GM23248 (cell line): ENCODE measurements around the gene KISS1. TPM values are rescaled to one million over a fixed set of nuclear protein-coding genes. Genes with fewer than 3 reads are reported as not detected.
A peak's percentile ranks its signal among the peaks of the same experiment; 100 is the strongest.

Source experiments
- DNase-seq: peaks from one replicate; pipeline ENCODE4 v3.0.0-alpha.2; 2015
- H2AFZ ChIP-seq: fragments of 200-600 bp; sonication (generic); 2 replicates; pipeline ENCODE4 v1.6.1; 2016; ENCODE audit warnings: antibody characterized with exemption
- H3F3A ChIP-seq: fragments of 200-600 bp; sonication (generic); 2 replicates; pipeline ENCODE4 v1.6.1; 2016; ENCODE audit warnings: mild to moderate bottlenecking, antibody characterized with exemption, mixed run types; ENCODE audit not compliant: insufficient read depth
- H3K27ac ChIP-seq: fragments of 200-600 bp; sonication (generic); 2 replicates; pipeline ENCODE4 v1.5.1; 2016; ENCODE audit warnings: mild to moderate bottlenecking
- H3K27me3 ChIP-seq: fragments of 200-600 bp; sonication (generic); replicated peaks from 2 replicates; pipeline ENCODE4 v1.6.1; 2016; ENCODE audit warnings: mild to moderate bottlenecking; ENCODE audit not compliant: insufficient read depth
- H3K36me3 ChIP-seq: fragments of 200-600 bp; sonication (generic); 2 replicates; pipeline ENCODE4 v1.6.1; 2016; ENCODE audit warnings: low read depth, mild to moderate bottlenecking
- H3K4me1 ChIP-seq: fragments of 200-600 bp; sonication (generic); 2 replicates; pipeline ENCODE4 v1.6.1; 2016; ENCODE audit warnings: mild to moderate bottlenecking; ENCODE audit not compliant: insufficient read depth
- H3K4me2 ChIP-seq: fragments of 200-600 bp; sonication (generic); one replicate; pipeline ENCODE4 v1.6.1; 2016; ENCODE audit warnings: mild to moderate bottlenecking; ENCODE audit not compliant: unreplicated experiment
- H3K4me3 ChIP-seq: fragments of 200-600 bp; sonication (generic); 2 replicates; pipeline ENCODE4 v1.5.1; 2016; ENCODE audit warnings: mild to moderate bottlenecking
- H3K79me2 ChIP-seq: fragments of 200-600 bp; sonication (generic); 2 replicates; pipeline ENCODE4 v1.6.1; 2016; ENCODE audit warnings: mild to moderate bottlenecking; ENCODE audit not compliant: insufficient read depth
- H3K9ac ChIP-seq: fragments of 200-600 bp; sonication (generic); 2 replicates; pipeline ENCODE4 v1.6.1; 2016; ENCODE audit warnings: mild to moderate bottlenecking
- H3K9me2 ChIP-seq: fragments of 200-600 bp; sonication (generic); 2 replicates; pipeline ENCODE4 v1.6.1; 2016; ENCODE audit warnings: mixed run types, mild to moderate bottlenecking, moderate library complexity; ENCODE audit not compliant: insufficient read depth
- H3K9me3 ChIP-seq: fragments of 200-600 bp; sonication (generic); one replicate; pipeline ENCODE4 v1.6.1; 2017; ENCODE audit warnings: low read depth
- H4K20me1 ChIP-seq: fragments of 200-600 bp; sonication (generic); 2 replicates; pipeline ENCODE4 v1.6.0; 2016; ENCODE audit not compliant: insufficient read depth
- EZH2 ChIP-seq: fragments of 200-600 bp; sonication (generic); IDR thresholded peaks from 2 replicates; pipeline ENCODE4 v1.6.1; 2018; ENCODE audit warnings: antibody characterized with exemption, mild to moderate bottlenecking; ENCODE audit not compliant: insufficient read depth, poor library complexity, severe bottlenecking
- EZH2phosphoT487 ChIP-seq: fragments of 200-600 bp; sonication (generic); IDR thresholded peaks from 2 replicates; pipeline ENCODE4 v1.6.1; 2018; ENCODE audit warnings: antibody characterized with exemption, moderate library complexity, mild to moderate bottlenecking, low read depth; ENCODE audit not compliant: insufficient read depth
- WGBS, 2 experiments: methylation state at CpG; one replicate each; pipeline ENCODE4 v1.1.6; 2015 to 2017; ENCODE audit warnings: low lambda C conversion rate in 2 of 2, low coverage in 1 of 2; ENCODE audit errors: missing lambda C conversion rate in 2 of 2; 5-methylcytosine and 5-hydroxymethylcytosine counted together
- in situ Hi-C: fragments of 300-500 bp; cut with MboI; formaldehyde crosslinking; loops from 2 replicates; pipeline ENCODE4 v1.15.0; 2020
- polyA plus RNA-seq: library from polyadenylated mRNA; unstranded; fragments of >200 nt; fragmentation: Nextera tagmentation; extraction: Ambion mirVana; gene quantifications from 2 replicates; pipeline ENCODE4 v1.2.1, GENCODE V29; 2016
- total RNA-seq: library from RNA; depleted of rRNA; stranded (reverse); fragments of >200 nt; shearing (Covaris generic); gene quantifications from 2 replicates; pipeline ENCODE4 v1.2.3, GENCODE V29; 2014

KISS1 gene
- total and polyA plus RNA-seq, 2 experiments from 2014 or later: not detected

GRCh38 chr1:204194080-204194479 is 2.2 kb downstream of the KISS1 start:
- TF ChIP-seq EZH2 (no peak), EZH2phosphoT487 (no peak)
- no peak for DNase-seq
- Histone ChIP-seq H3K27me3 (peaks cover 5% of the 10 kb centered on the region; the same call in 1 of the 2 replicates), H3K9ac (no peak overlapping the region), H3K9me3 (no peaks in the 10 kb centered on the region), H3K27ac (no peak overlapping the region), H3F3A (0 out of 2 replicates have a peak, but pooled peaks cover 3% of the 10 kb centered on the region), H3K4me1 (peaks cover 21% of the 10 kb centered on the region), H3K79me2 (no peaks in the 10 kb centered on the region), H3K36me3 (no peaks in the 10 kb centered on the region), H4K20me1 (no peaks in the 10 kb centered on the region), H3K9me2 (no peaks in the 10 kb centered on the region), H2AFZ (no peak overlapping the region), H3K4me3 (no peak overlapping the region), H3K4me2 (no peak overlapping the region)
- WGBS, 2 experiments: 84 to 86% methylated on average over 2 of the region's 2 CpGs
- in situ Hi-C loops: no loop called here

GRCh38 chr1:204192589-204193352 is 3.5 kb downstream of the KISS1 start:
- H2AFZ ChIP-seq: no peak overlapping the region
- no peaks in the 10 kb centered on the region for H3K79me2 ChIP-seq
- peak; percentile 22 for DNase-seq
- H3K36me3 ChIP-seq: no peaks in the 10 kb centered on the region
- H3K4me3 ChIP-seq: no peak overlapping the region
- peaks cover 5% of the 10 kb centered on the region; the same call in 1 of the 2 replicates for H3K27me3 ChIP-seq
- peaks cover 8% of the 10 kb centered on the region; the same call in 1 of the 2 replicates for H3K4me1 ChIP-seq
- H3K9me2 ChIP-seq: no peaks in the 10 kb centered on the region
- no peaks in the 10 kb centered on the region for H4K20me1 ChIP-seq
- in situ Hi-C loops: no loop called here
- H3K4me2 ChIP-seq: no peak overlapping the region
- TF ChIP-seq EZH2 (no peak), EZH2phosphoT487 (no peak)
- no peaks in the 10 kb centered on the region for H3K9me3 ChIP-seq
- no peak overlapping the region for H3K9ac ChIP-seq
- 0 out of 2 replicates have a peak, but pooled peaks cover 3% of the 10 kb centered on the region for H3F3A ChIP-seq
- 88 to 98% methylated on average over 3 of the region's 3 CpGs for WGBS, 2 experiments
- H3K27ac ChIP-seq: no peak overlapping the region

- Histone ChIP-seq H3K9me3 (no peaks in the 10 kb centered on the region), H3K9me2 (no peaks in the 10 kb centered on the region), H3K9ac (no peak overlapping the region), H3K4me1 (peaks cover 8% of the 10 kb centered on the region; the same call in 1 of the 2 replicates), H3K4me3 (no peak overlapping the region), H4K20me1 (no peaks in the 10 kb centered on the region), H3K4me2 (no peak overlapping the region), H3K27me3 (peaks cover 11% of the 10 kb centered on the region; the same call in 1 of the 2 replicates), H3K36me3 (no peaks in the 10 kb centered on the region), H3K79me2 (no peaks in the 10 kb centered on the region), H3F3A (0 out of 2 replicates have a peak, but pooled peaks cover 3% of the 10 kb centered on the region), H2AFZ (no peak overlapping the region), H3K27ac (no peak overlapping the region)
- TF ChIP-seq EZH2: no peak
- TF ChIP-seq EZH2phosphoT487: no peak
- no peak for DNase-seq
- 95 to 98% methylated on average over 2 of the region's 2 CpGs for WGBS, 2 experiments
- in situ Hi-C loops: no loop called here
Measured at GRCh38 chr1:204192046-204192445, 4.2 kb downstream of the KISS1 start.

GRCh38 chr1:204191456-204191855 is 4.8 kb downstream of the KISS1 start:
- Histone ChIP-seq H3K9me3 (no peaks in the 10 kb centered on the region), H4K20me1 (no peaks in the 10 kb centered on the region), H3K4me3 (no peak overlapping the region), H3F3A (0 out of 2 replicates have a peak, but pooled peaks cover 3% of the 10 kb centered on the region), H3K36me3 (no peaks in the 10 kb centered on the region), H2AFZ (no peak overlapping the region), H3K4me1 (peaks cover 8% of the 10 kb centered on the region; the same call in 1 of the 2 replicates), H3K79me2 (no peaks in the 10 kb centered on the region), H3K27ac (no peak overlapping the region), H3K9me2 (no peaks in the 10 kb centered on the region), H3K4me2 (no peak overlapping the region), H3K9ac (no peak overlapping the region), H3K27me3 (peaks cover 17% of the 10 kb centered on the region; the same call in 1 of the 2 replicates)
- WGBS, 2 experiments: 70 to 79% methylated on average over 7 of the region's 7 CpGs
- in situ Hi-C loops: no loop called here
- no peak for DNase-seq
- TF ChIP-seq EZH2phosphoT487 (no peak), EZH2 (no peak)
